OCI-LY1 (cell line): ENCODE results near the gene TACC3.

ENCODE experiments used
- H2AFZ ChIP-seq: fragments of 200-600 bp; sonication (generic), shearing (Covaris generic); 2 replicates; pipeline ENCODE4 v1.6.0; 2014; ENCODE audit warnings: antibody characterized with exemption, mild to moderate bottlenecking, low read length
- H3F3A ChIP-seq: fragments of 200-600 bp; sonication (generic), shearing (Covaris generic); 2 replicates; pipeline ENCODE4 v1.6.0; 2014; ENCODE audit warnings: mild to moderate bottlenecking, antibody characterized with exemption, low read length, moderate library complexity; ENCODE audit not compliant: insufficient read depth
- H3K27ac ChIP-seq: fragments of 200-600 bp; sonication (generic); 2 replicates; pipeline ENCODE4 v1.5.1; 2014; ENCODE audit warnings: low read length, mixed run types, mild to moderate bottlenecking, low read depth; ENCODE audit not compliant: poor library complexity, severe bottlenecking
- H3K27me3 ChIP-seq: fragments of 200-600 bp; sonication (generic); 2 replicates; pipeline ENCODE4 v1.6.0; 2014; ENCODE audit warnings: antibody characterized with exemption, mild to moderate bottlenecking, low read length, moderate library complexity; ENCODE audit not compliant: insufficient read depth
- H3K36me3 ChIP-seq: fragments of 200-600 bp; sonication (generic); 2 replicates; pipeline ENCODE4 v1.6.1; 2014; ENCODE audit warnings: mild to moderate bottlenecking, antibody characterized with exemption, low read length, moderate library complexity, mixed read lengths; ENCODE audit not compliant: insufficient read depth
- H3K4me1 ChIP-seq: fragments of 200-600 bp; sonication (generic); 2 replicates; pipeline ENCODE4 v1.5.1; 2014; ENCODE audit warnings: mild to moderate bottlenecking, low read length, moderate library complexity; ENCODE audit not compliant: insufficient read depth, severe bottlenecking
- H3K4me2 ChIP-seq: fragments of 200-600 bp; sonication (generic), shearing (Covaris generic); 2 replicates; pipeline ENCODE4 v1.6.1; 2014; ENCODE audit warnings: low read length
- H3K4me3 ChIP-seq: fragments of 200-600 bp; sonication (generic); 2 replicates; pipeline ENCODE4 v1.5.1; 2014; ENCODE audit warnings: low read length, low read depth, mild to moderate bottlenecking, mixed read lengths; ENCODE audit not compliant: poor library complexity, severe bottlenecking
- H3K79me2 ChIP-seq: fragments of 200-600 bp; shearing (Covaris generic); 2 replicates; pipeline ENCODE4 v1.6.1; 2016; ENCODE audit warnings: mixed run types, low read length, mixed read lengths; ENCODE audit not compliant: insufficient read depth
- H3K9ac ChIP-seq: fragments of 200-600 bp; sonication (generic), shearing (Covaris generic); 2 replicates; pipeline ENCODE4 v1.6.1; 2014; ENCODE audit warnings: mild to moderate bottlenecking, low read length, mixed read lengths
- H3K9me2 ChIP-seq: fragments of 200-600 bp; sonication (generic), shearing (Covaris generic); 2 replicates; pipeline ENCODE4 v1.6.1; 2014; ENCODE audit warnings: low read depth, mild to moderate bottlenecking, low read length, mixed read lengths
- H3K9me3 ChIP-seq: fragments of 200-600 bp; shearing (Covaris generic); 2 replicates; pipeline ENCODE4 v1.6.1; 2014; ENCODE audit warnings: low read length, mixed read lengths
- H4K20me1 ChIP-seq: fragments of 200-600 bp; sonication (generic), shearing (Covaris generic); 2 replicates; pipeline ENCODE4 v1.6.0; 2016; ENCODE audit warnings: mild to moderate bottlenecking, low read length; ENCODE audit not compliant: insufficient read depth
- EZH2 ChIP-seq: fragments of 200-600 bp; sonication (generic), shearing (Covaris generic); IDR thresholded peaks from 2 replicates; pipeline ENCODE4 v1.8.0; 2017; ENCODE audit warnings: borderline replicate concordance, mixed run types, mild to moderate bottlenecking, antibody characterized with exemption, low read length, moderate library complexity, mixed read lengths
- TF ChIP-seq, protein P1 (sequence below): fragments of 200-600 bp; sonication (generic), shearing (Covaris generic); IDR thresholded peaks from 2 replicates; pipeline ENCODE4 v1.5.1; 2017; ENCODE audit warnings: mild to moderate bottlenecking, antibody characterized with exemption, low read length, moderate library complexity, mixed read lengths

Gene TACC3

DNA sequence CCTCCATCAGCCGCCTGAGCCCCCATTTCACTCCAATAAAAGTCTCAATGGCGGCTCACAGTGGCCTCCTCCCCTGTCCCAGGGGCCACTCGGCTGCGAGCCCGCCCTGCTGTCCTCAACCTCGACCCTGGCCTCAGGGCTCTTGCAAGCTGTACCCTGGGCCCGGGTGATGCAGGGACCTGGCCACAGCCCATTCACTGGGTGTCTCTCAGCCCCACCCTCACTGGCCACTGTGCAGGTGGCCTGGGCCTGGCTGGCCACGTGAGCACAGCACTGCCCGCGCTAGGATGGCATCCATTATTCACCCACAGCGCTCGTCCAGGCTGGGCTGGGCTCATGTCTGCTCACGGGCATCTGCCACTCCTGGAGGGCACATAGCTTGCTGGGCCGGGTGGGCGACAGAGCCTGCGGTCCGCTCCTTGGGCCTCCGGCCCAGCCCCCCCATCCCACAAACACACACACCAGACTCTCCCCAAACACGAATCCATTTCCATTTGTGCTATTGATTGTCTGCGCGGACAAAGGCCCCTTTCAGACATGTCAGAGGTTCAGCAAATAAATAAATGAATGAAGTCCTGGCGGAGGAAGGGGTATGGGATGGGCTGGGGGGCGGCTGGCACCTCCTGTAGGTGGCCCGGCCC, 55.3 kb downstream of the TACC3 start:
- Histone ChIP-seq H3K9me3 (no peaks in the 10 kb centered on the region), H3K9ac (no peak overlapping the region), H3F3A (no peaks in the 10 kb centered on the region), H3K27ac (no peak overlapping the region), H3K4me2 (no peak overlapping the region), H3K4me1 (no peaks in the 10 kb centered on the region), H3K79me2 (no peaks in the 10 kb centered on the region), H3K27me3 (0 out of 2 replicates have a peak, but pooled peaks cover 3% of the 10 kb centered on the region), H4K20me1 (no peaks in the 10 kb centered on the region), H3K4me3 (no peak overlapping the region), H2AFZ (no peak overlapping the region), H3K36me3 (no peaks in the 10 kb centered on the region), H3K9me2 (no peaks in the 10 kb centered on the region)
- TF ChIP-seq EZH2: no peak
- TF ChIP-seq, protein P1, sequence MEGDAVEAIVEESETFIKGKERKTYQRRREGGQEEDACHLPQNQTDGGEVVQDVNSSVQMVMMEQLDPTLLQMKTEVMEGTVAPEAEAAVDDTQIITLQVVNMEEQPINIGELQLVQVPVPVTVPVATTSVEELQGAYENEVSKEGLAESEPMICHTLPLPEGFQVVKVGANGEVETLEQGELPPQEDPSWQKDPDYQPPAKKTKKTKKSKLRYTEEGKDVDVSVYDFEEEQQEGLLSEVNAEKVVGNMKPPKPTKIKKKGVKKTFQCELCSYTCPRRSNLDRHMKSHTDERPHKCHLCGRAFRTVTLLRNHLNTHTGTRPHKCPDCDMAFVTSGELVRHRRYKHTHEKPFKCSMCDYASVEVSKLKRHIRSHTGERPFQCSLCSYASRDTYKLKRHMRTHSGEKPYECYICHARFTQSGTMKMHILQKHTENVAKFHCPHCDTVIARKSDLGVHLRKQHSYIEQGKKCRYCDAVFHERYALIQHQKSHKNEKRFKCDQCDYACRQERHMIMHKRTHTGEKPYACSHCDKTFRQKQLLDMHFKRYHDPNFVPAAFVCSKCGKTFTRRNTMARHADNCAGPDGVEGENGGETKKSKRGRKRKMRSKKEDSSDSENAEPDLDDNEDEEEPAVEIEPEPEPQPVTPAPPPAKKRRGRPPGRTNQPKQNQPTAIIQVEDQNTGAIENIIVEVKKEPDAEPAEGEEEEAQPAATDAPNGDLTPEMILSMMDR: no peak

DNA sequence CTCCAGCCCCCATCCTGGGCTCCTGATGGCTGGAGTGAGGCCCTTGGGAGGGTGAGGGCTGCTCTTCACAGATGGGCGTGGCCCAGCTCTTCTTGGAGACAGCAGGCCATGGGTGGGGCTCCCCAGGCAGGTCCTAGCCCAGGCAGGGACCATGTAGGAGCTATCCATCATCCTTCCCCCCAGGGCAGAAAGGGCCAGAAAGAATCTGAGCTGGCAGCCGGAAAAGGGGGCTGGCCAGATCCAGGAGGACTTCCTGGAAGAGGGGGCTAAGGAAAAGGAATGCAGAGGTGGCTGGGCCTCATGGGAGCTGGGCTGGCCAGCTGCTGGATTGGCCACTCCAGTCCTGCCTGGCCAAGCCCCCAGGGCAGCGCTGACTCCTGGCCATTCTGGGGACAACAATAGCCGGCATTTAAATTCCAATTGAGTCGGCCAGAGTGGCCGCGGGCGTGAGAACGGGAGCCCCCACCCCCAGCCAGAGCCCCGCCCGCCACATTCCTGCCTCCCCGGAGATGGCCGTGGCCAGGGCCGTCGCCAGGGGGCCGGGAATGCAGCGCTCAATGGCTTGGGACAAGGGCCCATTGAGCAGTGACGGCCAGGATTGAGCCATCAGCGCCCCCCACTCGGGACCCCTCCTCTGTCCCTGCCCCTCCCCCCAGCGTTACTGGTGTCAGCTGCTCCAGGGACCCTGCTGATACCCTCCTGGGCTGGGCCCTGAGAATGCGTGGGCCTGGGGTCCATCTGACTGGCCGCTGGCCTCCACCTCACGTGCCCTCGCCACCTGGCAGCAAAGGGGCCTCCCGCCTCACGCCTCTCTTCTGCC, 56.7 kb downstream of the TACC3 start:
- Histone ChIP-seq H3K36me3 (no peaks in the 10 kb centered on the region), H3K9me3 (no peaks in the 10 kb centered on the region), H2AFZ (no peak overlapping the region), H3F3A (no peaks in the 10 kb centered on the region), H3K27ac (no peak overlapping the region), H3K79me2 (no peaks in the 10 kb centered on the region), H3K4me1 (no peaks in the 10 kb centered on the region), H3K4me2 (no peak overlapping the region), H3K27me3 (0 out of 2 replicates have a peak, but pooled peaks cover 3% of the 10 kb centered on the region), H3K9ac (no peak overlapping the region), H3K9me2 (no peaks in the 10 kb centered on the region), H4K20me1 (no peaks in the 10 kb centered on the region), H3K4me3 (no peak overlapping the region)
- TF ChIP-seq, protein P1: no peak
- TF ChIP-seq EZH2: no peak

DNA sequence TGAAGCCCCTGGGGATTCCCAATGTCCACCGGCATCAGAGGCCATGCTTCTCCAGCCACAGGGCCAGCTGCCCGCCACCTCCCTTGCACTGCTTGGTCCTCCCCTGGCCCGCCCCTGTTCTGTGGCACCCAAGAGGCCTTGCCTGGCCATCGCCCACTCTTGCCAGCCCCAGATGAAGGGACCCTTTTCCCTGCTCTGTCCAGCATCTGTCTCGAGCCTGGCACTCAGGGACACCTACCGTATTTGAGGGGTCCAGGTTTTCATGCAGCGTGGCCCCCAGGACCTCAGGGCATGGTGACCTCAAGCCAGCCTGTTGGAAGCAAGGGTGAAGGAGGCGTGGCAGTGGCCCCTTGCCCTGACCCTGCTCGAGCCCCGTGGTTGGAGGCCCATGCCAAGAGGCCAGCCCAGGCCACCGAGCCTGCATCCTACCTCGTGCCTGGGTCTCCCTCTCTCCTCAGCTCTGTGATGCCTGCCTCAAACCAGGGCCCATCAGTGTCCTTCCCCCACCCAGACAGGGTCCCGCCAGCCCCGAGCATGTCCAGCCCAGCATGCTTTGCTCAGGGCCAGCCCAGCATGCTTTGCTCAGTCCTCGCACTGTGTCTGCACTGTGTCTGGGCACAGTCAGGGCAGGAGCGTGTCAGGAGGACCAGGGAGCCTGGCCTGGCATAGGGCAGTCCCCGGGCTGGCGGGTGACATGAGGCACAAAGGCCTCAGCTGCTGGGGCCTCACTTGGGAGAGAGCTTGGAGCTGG, 57.5 kb downstream of the TACC3 start:
- no peaks in the 10 kb centered on the region for H3K9me2 ChIP-seq
- no peaks in the 10 kb centered on the region for H3K79me2 ChIP-seq
- H2AFZ ChIP-seq: no peak overlapping the region
- H3K9ac ChIP-seq: no peak overlapping the region
- TF ChIP-seq EZH2: no peak
- TF ChIP-seq, protein P1: no peak
- no peak overlapping the region for H3K4me3 ChIP-seq
- H4K20me1 ChIP-seq: no peaks in the 10 kb centered on the region
- H3K4me1 ChIP-seq: no peaks in the 10 kb centered on the region
- H3K27ac ChIP-seq: no peak overlapping the region
- H3K27me3 ChIP-seq: 0 out of 2 replicates have a peak, but pooled peaks cover 3% of the 10 kb centered on the region
- H3K9me3 ChIP-seq: no peaks in the 10 kb centered on the region
- H3K4me2 ChIP-seq: no peak overlapping the region
- H3K36me3 ChIP-seq: no peaks in the 10 kb centered on the region
- no peaks in the 10 kb centered on the region for H3F3A ChIP-seq
